ENCODE results near the gene FGF22.
"Not testable (repeated sequence)": the region's sequence is repeated elsewhere in the genome, so short reads cannot be mapped to it uniquely, and the experiment has no call there.

The FGF22 gene

GRCh38 chr19:601790-602189, 37.9 kb upstream of the FGF22 start:
- in situ Hi-C loops (cut with MboI; ENCODE audit: low sequenced_read_pairs, unreplicated experiment): no loop called here
- no peak for TF ChIP-seq CTCF (IDR thresholded peaks at IDR 0.05; ENCODE audit: borderline replicate concordance, control extremely low read depth, extremely low read depth, insufficient read depth, missing control alignments)

GRCh38 chr19:602391-603301, 37.0 kb upstream of the FGF22 start:
- TF ChIP-seq CTCF (IDR thresholded peaks at IDR 0.05; ENCODE audit: borderline replicate concordance, control extremely low read depth, extremely low read depth, insufficient read depth, missing control alignments): no peak
- DNase-seq (ENCODE audit: low spot score): no peak
- in situ Hi-C loops (cut with MboI; ENCODE audit: low sequenced_read_pairs, unreplicated experiment): no loop called here

More at GRCh38 chr19:601790-602189, 37.9 kb upstream of the FGF22 start:
- no peak for DNase-seq (ENCODE audit: low spot score)

GRCh38 chr19:603302-603639, 36.4 kb upstream of the FGF22 start:
- in situ Hi-C loops (cut with MboI; ENCODE audit: low sequenced_read_pairs, unreplicated experiment); DNase-seq (ENCODE audit: low spot score): not testable (repeated sequence)

- DNase-seq (ENCODE audit: low spot score); in situ Hi-C loops (cut with MboI; ENCODE audit: low sequenced_read_pairs, unreplicated experiment): not testable (repeated sequence)
Measured at GRCh38 chr19:603779-604178, 35.9 kb upstream of the FGF22 start.

GRCh38 chr19:604355-604754, 35.3 kb upstream of the FGF22 start:
- no peak for TF ChIP-seq CTCF (IDR thresholded peaks at IDR 0.05; ENCODE audit: borderline replicate concordance, control extremely low read depth, extremely low read depth, insufficient read depth, missing control alignments)
- in situ Hi-C loops (cut with MboI; ENCODE audit: low sequenced_read_pairs, unreplicated experiment): no loop called here
- DNase-seq (ENCODE audit: low spot score): peak; percentile 72

- in situ Hi-C loops (cut with MboI; ENCODE audit: low sequenced_read_pairs, unreplicated experiment); DNase-seq (ENCODE audit: low spot score): not testable (repeated sequence)
Measured at GRCh38 chr19:605061-605971, 34.4 kb upstream of the FGF22 start.

GRCh38 chr19:607301-608154, 32.2 kb upstream of the FGF22 start:
- DNase-seq (ENCODE audit: low spot score): no peak
- in situ Hi-C loops (cut with MboI; ENCODE audit: low sequenced_read_pairs, unreplicated experiment): no loop called here
- no peak for TF ChIP-seq CTCF (IDR thresholded peaks at IDR 0.05; ENCODE audit: borderline replicate concordance, control extremely low read depth, extremely low read depth, insufficient read depth, missing control alignments)
